Measurements from ENCODE around the gene SVOPL. TPM values are rescaled to one million over a fixed set of nuclear protein-coding genes. Genes with fewer than 3 reads are reported as not detected.

SVOPL gene
- total RNA-seq, 1 experiment from 2014 or later = not detected

- no TSS peak for BruUV-seq (replicated peaks)
- Histone ChIP-seq H3K4me3 (replicated peaks in 1 of 2; ENCODE audit: low read depth in 1 of 2, low read length in 2 of 2) (no peak overlapping the region), H3K9me2 (ENCODE audit: insufficient read depth) (no peaks in the 10 kb centered on the region), H3K27ac (ENCODE audit: low read depth, low read length) (no peak overlapping the region), H2AFZ (ENCODE audit: low read depth, low read length, poor library complexity, severe bottlenecking) (no peak overlapping the region), H3K4me1 (ENCODE audit: control insufficient read depth in 1 of 2, insufficient read depth in 2 of 2, low read length in 2 of 2) (no peaks in the 10 kb centered on the region), H4K20me1 (ENCODE audit: insufficient read depth) (no peaks in the 10 kb centered on the region), H3K79me2 (ENCODE audit: insufficient read depth, low read length) (no peaks in the 10 kb centered on the region), H3K27me3 (ENCODE audit: insufficient read depth, low read length) (no peaks in the 10 kb centered on the region), H3K4me2 (ENCODE audit: low read length) (no peak overlapping the region), H3K9ac (ENCODE audit: low read length) (no peak overlapping the region), H3K9me3 (ENCODE audit: control insufficient read depth in 1 of 2, insufficient read depth in 1 of 2, low read depth in 1 of 2, low read length in 2 of 2) (no peaks in the 10 kb centered on the region), H3K36me3 (ENCODE audit: control insufficient read depth in 1 of 2, insufficient read depth in 2 of 2, low read length in 2 of 2) (no peaks in the 10 kb centered on the region)
- POLR2A ChIA-PET = no interaction called here
- RAD21 ChIA-PET (ENCODE audit: low non-redundant PET in 1 of 2, low total read pairs in 2 of 2, uncharacterized antibody in 2 of 2, unreplicated experiment in 2 of 2) = no interaction called here
- CTCF ChIA-PET = no interaction called here
- intact Hi-C loops (cut with micrococcal nuclease) = no loop called here
- DNase-seq (ENCODE audit: low read depth, low spot score) (no peak), ATAC-seq (no peak)
- TF ChIP-seq CBX3 (IDR thresholded peaks at IDR 0.05; ENCODE audit: low read depth) = no peak
- no peak for TF ChIP-seq EGR1 (IDR thresholded peaks at IDR 0.05; ENCODE audit: low read depth)
- no peak for TF ChIP-seq ELF1 (IDR thresholded peaks at IDR 0.05; ENCODE audit: borderline replicate concordance, low read depth)
- TF ChIP-seq CTCF (IDR thresholded peaks at IDR 0.05 in 2 of 3, conservative IDR thresholded peaks at IDR 0.05 in 1 of 3; ENCODE audit: borderline replicate concordance in 1 of 3, insufficient read depth in 1 of 3, low read depth in 2 of 3, low read length in 2 of 3) = no peak
- no peak for TF ChIP-seq SP1 (IDR thresholded peaks at IDR 0.05; ENCODE audit: low read depth)
- no peak for TF ChIP-seq MAX (IDR thresholded peaks at IDR 0.05)
- no peak for TF ChIP-seq ZNF274 (IDR thresholded peaks at IDR 0.05; ENCODE audit: low read depth, low read length)
Measured at GRCh38 chr7:138625849-138626230, 75.3 kb downstream of the SVOPL start.

- BruUV-seq (replicated peaks) = no TSS peak
- RAD21 ChIA-PET (ENCODE audit: low non-redundant PET in 1 of 2, low total read pairs in 2 of 2, uncharacterized antibody in 2 of 2, unreplicated experiment in 2 of 2) = no interaction called here
- no peaks in the 10 kb centered on the region for H3K4me1 ChIP-seq (ENCODE audit: control insufficient read depth in 1 of 2, insufficient read depth in 2 of 2, low read length in 2 of 2)
- POLR2A ChIA-PET = no interaction called here
- no peak overlapping the region for H3K9ac ChIP-seq (ENCODE audit: low read length)
- H3K36me3 ChIP-seq (ENCODE audit: control insufficient read depth in 1 of 2, insufficient read depth in 2 of 2, low read length in 2 of 2) = no peaks in the 10 kb centered on the region
- no peak for TF ChIP-seq POLR2AphosphoS5 (IDR thresholded peaks at IDR 0.05; ENCODE audit: low read depth, low read length)
- no peak for DNase-seq (ENCODE audit: low read depth, low spot score)
- intact Hi-C loops (cut with micrococcal nuclease) = no loop called here
- no peaks in the 10 kb centered on the region for H3K27me3 ChIP-seq (ENCODE audit: insufficient read depth, low read length)
- no peak overlapping the region for H2AFZ ChIP-seq (ENCODE audit: low read depth, low read length, poor library complexity, severe bottlenecking)
- H3K9me3 ChIP-seq (ENCODE audit: control insufficient read depth in 1 of 2, insufficient read depth in 1 of 2, low read depth in 1 of 2, low read length in 2 of 2) = no peaks in the 10 kb centered on the region
- no peak overlapping the region for H3K4me3 ChIP-seq (replicated peaks in 1 of 2; ENCODE audit: low read depth in 1 of 2, low read length in 2 of 2)
- H3K27ac ChIP-seq (ENCODE audit: low read depth, low read length) = no peak overlapping the region
- CTCF ChIA-PET = no interaction called here
- no peak for ATAC-seq
- H3K9me2 ChIP-seq (ENCODE audit: insufficient read depth) = no peaks in the 10 kb centered on the region
- no peaks in the 10 kb centered on the region for H3K79me2 ChIP-seq (ENCODE audit: insufficient read depth, low read length)
- H4K20me1 ChIP-seq (ENCODE audit: insufficient read depth) = no peaks in the 10 kb centered on the region
- H3K4me2 ChIP-seq (ENCODE audit: low read length) = no peak overlapping the region
Measured at GRCh38 chr7:138625084-138625848, 75.9 kb downstream of the SVOPL start.

All from HCT116 (cell line).